Gastroesophageal sphincter (tissue), 4 donors: ENCODE data around the gene CDC42BPA. TPM values are rescaled to one million over a fixed set of nuclear protein-coding genes. Genes with fewer than 3 reads are reported as not detected.

ENCODE experiments used
- ATAC-seq: fragments of 150-250 bp; one replicate; pipeline ENCODE4 v1.9.1; 2016; ENCODE audit warnings: mild to moderate bottlenecking, moderate library complexity
- H3K27ac ChIP-seq, 4 donors: fragments of 200-600 bp; sonication (generic) in 3 of 4; 1 replicate in 3 of 4; 2 replicates in 1 of 4; pipeline ENCODE4 v1.5.1; 2016 to 2019
- H3K27me3 ChIP-seq: fragments of 200-600 bp; sonication (generic); one replicate; pipeline ENCODE4 v1.5.1; 2019
- H3K36me3 ChIP-seq, 2 donors: fragments of 200-600 bp; sonication (generic); one replicate each; pipeline ENCODE4 v1.5.1; 2019; ENCODE audit warnings: control low read depth in 1 of 2
- H3K4me1 ChIP-seq, 3 donors: fragments of 200-600 bp; sonication (generic); 1 replicate in 2 of 3; 2 replicates in 1 of 3; pipeline ENCODE4 v1.5.1; 2016 to 2019; ENCODE audit warnings: control low read depth in 2 of 3
- H3K4me3 ChIP-seq, 2 donors: fragments of 200-600 bp; sonication (generic); one replicate each; pipeline ENCODE4 v1.5.1; 2019; ENCODE audit warnings: mild to moderate bottlenecking in 1 of 2, moderate library complexity in 1 of 2
- H3K9me3 ChIP-seq, 3 donors: fragments of 200-600 bp; sonication (generic); one replicate each; pipeline ENCODE4 v1.5.1; 2017 to 2019; ENCODE audit warnings: control low read depth in 2 of 3
- CTCF ChIP-seq, 4 experiments: fragments of 200-600 bp in 2 of 4; fragments of 450-650 bp in 2 of 4; sonication (generic) in 1 of 4; IDR thresholded peaks; one replicate each; pipeline ENCODE4 v1.5.1; 2017 to 2019; ENCODE audit warnings: antibody characterized with exemption in 4 of 4, mild to moderate bottlenecking in 2 of 4, moderate library complexity in 2 of 4
- EP300 ChIP-seq: sonication (generic); formaldehyde crosslinking; IDR thresholded peaks from one replicate; pipeline ENCODE4 v1.6.1; 2017; ENCODE audit warnings: antibody characterized with exemption, mild to moderate bottlenecking
- POLR2A ChIP-seq, 2 donors: fragments of 450-650 bp; IDR thresholded peaks; one replicate each; pipeline ENCODE4 v1.6.1; 2017; ENCODE audit warnings: antibody characterized with exemption in 2 of 2, mild to moderate bottlenecking in 2 of 2, moderate library complexity in 1 of 2
- POLR2AphosphoS5 ChIP-seq: sonication (generic); formaldehyde crosslinking; IDR thresholded peaks from one replicate; pipeline ENCODE4 v1.6.1; 2017; ENCODE audit warnings: antibody characterized with exemption
- WGBS, 2 donors: methylation state at CpG; one replicate each; pipeline ENCODE4 v1.1.5; 2018; ENCODE audit warnings: low coverage in 1 of 2; 5-methylcytosine and 5-hydroxymethylcytosine counted together
- total RNA-seq, 4 donors: library from RNA; depleted of rRNA; stranded (reverse); fragments of >200 nt; gene quantifications; one replicate each; pipeline ENCODE4 v1.1.0, GENCODE V29; 2016

CDC42BPA gene
- total RNA-seq, 4 donors from 2014 or later, result 60.7 to 92.1 (median 74.1) TPM

- TF ChIP-seq POLR2A (IDR thresholded peaks at IDR 0.05) (no peak), EP300 (no peak), CTCF (IDR thresholded peaks at IDR 0.05) (no peak), POLR2AphosphoS5 (no peak)
- H3K27ac ChIP-seq, result peak overlapping the region; percentile 79 to 97 (median 90)
- peaks cover 0 to 45% of the 10 kb centered on the region in 2 donors for H3K36me3 ChIP-seq
- H3K4me3 ChIP-seq, result no peak overlapping the region
- H3K9me3 ChIP-seq, result peaks cover 0 to 12% (median 0%) of the 10 kb centered on the region in 3 donors
- WGBS, 2 donors, result 80 to 92% methylated on average over 2 to 3 of the region's 6 CpGs
- ATAC-seq, result no peak
- peaks cover 2 to 54% (median 32%) of the 10 kb centered on the region in 3 donors for H3K4me1 ChIP-seq
- no peaks in the 10 kb centered on the region for H3K27me3 ChIP-seq
These were observed 345.4 kb downstream of the CDC42BPA start for GRCh38 chr1:226972931-226973330.

GRCh38 chr1:226971765-226972164, 346.5 kb downstream of the CDC42BPA start:
- H3K27me3 ChIP-seq, result no peaks in the 10 kb centered on the region
- H3K27ac ChIP-seq, result peak overlapping the region in 1 of 4 donors; percentile 92
- H3K4me3 ChIP-seq, result no peak overlapping the region
- WGBS, 2 donors, result 100% methylated on average over 1 of the region's 1 CpG; no CpG with 5 or more reads in 1 of the 2 donors
- TF ChIP-seq EP300 (no peak), POLR2AphosphoS5 (no peak), CTCF (IDR thresholded peaks at IDR 0.05) (no peak), POLR2A (IDR thresholded peaks at IDR 0.05) (no peak)
- H3K36me3 ChIP-seq, result peaks cover 0 to 41% of the 10 kb centered on the region in 2 donors
- peaks cover 2 to 66% (median 33%) of the 10 kb centered on the region in 3 donors for H3K4me1 ChIP-seq
- ATAC-seq, result no peak
- peaks cover 0 to 12% (median 0%) of the 10 kb centered on the region in 3 donors for H3K9me3 ChIP-seq

GRCh38 chr1:226967665-226968064, 350.6 kb downstream of the CDC42BPA start:
- peaks cover 0 to 77% of the 10 kb centered on the region in 2 donors for H3K36me3 ChIP-seq
- H3K4me3 ChIP-seq, result no peak overlapping the region
- WGBS, 2 donors, result 30 to 64% methylated on average over 3 of the region's 3 CpGs
- peaks cover 0 to 12% (median 0%) of the 10 kb centered on the region in 3 donors for H3K9me3 ChIP-seq
- no peaks in the 10 kb centered on the region for H3K27me3 ChIP-seq
- peaks cover 0 to 50% (median 4%) of the 10 kb centered on the region in 3 donors for H3K4me1 ChIP-seq
- TF ChIP-seq POLR2AphosphoS5, result peak; percentile 81
- TF ChIP-seq CTCF (IDR thresholded peaks at IDR 0.05), result peak in 1 of 4 experiments; percentile 33
- no peak for TF ChIP-seq EP300
- H3K27ac ChIP-seq, result peak overlapping the region; percentile 45 to 74 (median 62)
- ATAC-seq, result peak; percentile 86

- ATAC-seq, result no peak
- H3K9me3 ChIP-seq, result peaks cover 0 to 8% (median 0%) of the 10 kb centered on the region in 3 donors
- no peaks in the 10 kb centered on the region for H3K27me3 ChIP-seq
- WGBS, 2 donors, result 61 to 88% methylated on average over 4 of the region's 4 CpGs
- H3K27ac ChIP-seq, result peak overlapping the region in 3 of 4 donors; percentile 50 to 74 (median 59)
- no peak overlapping the region for H3K4me3 ChIP-seq
- no peak for TF ChIP-seq POLR2A (IDR thresholded peaks at IDR 0.05)
- no peak for TF ChIP-seq CTCF (IDR thresholded peaks at IDR 0.05)
- no peak for TF ChIP-seq EP300
- TF ChIP-seq POLR2AphosphoS5, result no peak
- H3K4me1 ChIP-seq, result peaks cover 0 to 45% (median 4%) of the 10 kb centered on the region in 3 donors
- H3K36me3 ChIP-seq, result peaks cover 0 to 83% of the 10 kb centered on the region in 2 donors
These were observed 351.6 kb downstream of the CDC42BPA start for GRCh38 chr1:226966683-226967082.
